ENCODE measurements around the gene SLC43A3.
A peak's percentile ranks its signal among the peaks of the same experiment; 100 is the strongest.

Gene SLC43A3

DNA sequence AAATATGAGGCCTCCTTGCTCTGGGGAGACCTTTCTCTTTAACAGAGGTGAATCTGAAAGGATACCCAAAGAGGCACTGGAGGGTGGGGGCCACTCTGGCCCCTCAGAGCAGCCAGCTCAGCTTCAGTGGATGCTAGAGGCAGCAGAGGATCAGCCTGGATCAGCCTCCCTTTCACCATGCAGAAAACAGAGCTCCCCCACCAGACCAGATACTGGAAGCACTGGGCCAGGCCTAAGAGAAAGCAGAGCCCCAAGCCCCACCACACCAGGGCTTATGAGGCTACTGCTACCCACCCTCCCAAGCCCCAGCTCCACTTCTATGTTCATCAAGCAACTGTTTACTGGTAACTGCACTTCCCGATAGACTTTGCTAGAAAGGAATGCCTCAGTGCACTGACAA, 4.0 kb upstream of the SLC43A3 start:
- DNase-seq = no peak

DNA sequence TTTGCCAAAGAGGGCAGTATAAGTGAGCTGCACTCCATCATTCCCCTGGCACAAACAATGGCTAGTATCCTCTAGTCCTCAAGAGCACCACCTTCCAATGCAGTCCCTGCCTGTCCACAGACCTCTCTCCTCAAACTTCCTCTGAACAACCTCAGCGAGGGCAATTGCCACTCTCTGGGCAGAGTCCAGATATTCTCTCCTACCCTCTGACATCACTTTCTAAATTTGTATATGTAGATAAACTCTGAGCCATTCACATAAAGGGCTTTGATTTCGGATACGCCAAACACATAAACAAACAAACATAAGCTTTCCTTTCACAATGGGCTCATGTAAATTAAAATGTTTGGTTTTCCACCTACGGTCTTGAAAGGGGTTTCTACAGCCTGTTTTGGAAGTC, 3.0 kb upstream of the SLC43A3 start:
- no peak for DNase-seq

DNA sequence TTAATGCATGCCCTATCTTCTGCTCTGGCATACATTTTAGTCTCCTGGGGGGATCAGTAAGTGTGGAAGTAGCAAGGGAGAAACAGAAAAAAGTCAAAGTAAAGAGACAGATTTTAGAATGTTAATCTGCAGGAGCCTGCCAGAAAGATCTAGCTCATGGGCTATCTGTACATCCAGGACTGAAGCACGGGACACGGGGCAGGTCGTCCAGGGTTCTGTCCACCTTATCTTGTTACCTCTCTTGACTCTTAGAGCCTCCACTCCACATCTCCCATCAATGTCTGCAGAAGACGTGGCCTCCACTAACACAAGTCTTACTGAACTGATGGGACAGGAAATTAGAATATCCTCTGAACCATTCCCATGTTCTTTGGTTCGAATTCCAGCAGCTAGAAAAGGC, 1.7 kb upstream of the SLC43A3 start:
- DNase-seq = no peak

DNA sequence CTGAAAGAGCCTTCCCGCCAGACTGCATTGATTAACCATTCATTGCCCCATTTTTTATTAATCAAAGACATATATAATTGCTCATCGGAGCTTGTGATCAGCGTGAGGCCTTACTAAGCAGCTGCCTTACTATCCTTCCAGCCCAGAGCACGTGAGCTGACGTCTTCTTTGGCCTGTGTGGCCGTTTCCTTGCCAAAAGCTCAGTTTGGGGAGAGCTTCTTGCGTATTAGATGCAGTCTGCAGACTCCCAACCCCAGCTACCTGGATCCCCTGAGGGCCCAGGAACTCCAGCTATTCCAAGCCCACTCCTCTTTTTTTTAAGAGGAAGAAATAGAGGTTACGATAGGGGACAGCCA, 784 bp upstream of the SLC43A3 start:
- DNase-seq = peak in 23 of 51 donors; percentile 2 to 62 (median 29)

DNA sequence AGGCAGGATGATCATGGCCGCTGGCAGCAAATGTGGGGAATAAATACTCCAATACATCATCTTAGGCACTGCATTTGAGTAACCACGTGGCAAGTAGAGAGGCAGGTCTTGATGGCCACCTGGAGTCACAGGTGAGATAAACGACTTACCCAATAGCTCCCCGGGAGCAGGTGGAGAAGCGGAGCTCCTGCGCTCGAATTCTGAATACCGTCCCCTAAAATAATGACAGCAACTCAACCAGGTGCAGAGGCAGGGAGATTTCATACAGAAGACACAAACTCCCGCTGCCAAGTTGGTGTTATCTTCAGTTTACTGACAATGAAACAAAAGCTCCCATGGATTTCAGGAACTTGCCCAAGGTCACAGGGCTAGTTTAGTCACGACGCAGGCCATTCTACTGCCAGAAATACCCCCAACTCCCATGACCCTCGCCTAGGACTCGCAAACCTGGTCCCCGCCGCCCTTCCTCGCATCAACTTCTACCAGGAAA, 437 bp downstream of the SLC43A3 start:
- DNase-seq = no peak

DNA sequence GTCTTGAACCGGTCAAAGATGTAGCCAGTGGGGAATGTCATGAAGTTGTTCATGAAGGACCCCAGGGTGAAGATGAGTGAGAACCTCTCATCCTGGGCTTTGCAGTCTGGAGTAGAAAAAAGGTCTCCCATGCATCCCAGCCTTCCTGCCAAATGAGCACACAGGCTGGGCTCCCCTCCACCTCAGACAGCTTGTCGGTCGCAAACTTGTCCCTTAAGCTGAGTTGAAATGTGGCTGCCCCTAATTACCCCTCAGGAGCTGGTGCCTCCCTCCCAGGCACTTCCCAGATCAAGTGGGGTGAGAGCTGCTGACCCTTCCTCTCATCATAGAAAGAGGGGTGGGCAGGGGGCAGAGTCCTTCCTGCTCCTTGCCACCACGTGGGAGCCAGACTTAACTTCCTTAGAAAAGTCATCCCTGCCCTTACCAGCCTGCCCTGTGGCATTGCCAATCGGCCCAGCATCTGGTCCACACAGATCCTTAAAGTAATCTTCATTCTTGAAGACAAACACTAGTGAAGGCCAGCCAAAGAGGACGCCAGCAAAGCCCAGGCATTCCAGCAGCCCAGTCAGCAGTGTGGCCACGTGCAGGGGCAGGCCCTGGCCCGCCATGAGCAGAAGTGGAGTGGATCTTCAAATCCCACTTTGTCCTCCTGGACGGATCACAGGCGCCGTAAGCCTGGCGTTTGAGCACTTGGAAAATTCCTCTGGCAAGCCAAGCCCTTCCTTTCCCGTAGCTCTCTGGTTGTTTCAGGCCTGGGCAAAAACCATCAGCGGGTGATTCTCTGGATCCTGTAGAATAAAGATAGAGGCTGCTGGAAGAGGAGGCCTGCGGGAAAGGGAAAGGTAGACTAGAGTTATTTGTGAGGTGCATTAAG, 1.1 kb downstream of the SLC43A3 start:
- peak in 20 of 51 donors; percentile 3 to 58 (median 18) for DNase-seq

DNA sequence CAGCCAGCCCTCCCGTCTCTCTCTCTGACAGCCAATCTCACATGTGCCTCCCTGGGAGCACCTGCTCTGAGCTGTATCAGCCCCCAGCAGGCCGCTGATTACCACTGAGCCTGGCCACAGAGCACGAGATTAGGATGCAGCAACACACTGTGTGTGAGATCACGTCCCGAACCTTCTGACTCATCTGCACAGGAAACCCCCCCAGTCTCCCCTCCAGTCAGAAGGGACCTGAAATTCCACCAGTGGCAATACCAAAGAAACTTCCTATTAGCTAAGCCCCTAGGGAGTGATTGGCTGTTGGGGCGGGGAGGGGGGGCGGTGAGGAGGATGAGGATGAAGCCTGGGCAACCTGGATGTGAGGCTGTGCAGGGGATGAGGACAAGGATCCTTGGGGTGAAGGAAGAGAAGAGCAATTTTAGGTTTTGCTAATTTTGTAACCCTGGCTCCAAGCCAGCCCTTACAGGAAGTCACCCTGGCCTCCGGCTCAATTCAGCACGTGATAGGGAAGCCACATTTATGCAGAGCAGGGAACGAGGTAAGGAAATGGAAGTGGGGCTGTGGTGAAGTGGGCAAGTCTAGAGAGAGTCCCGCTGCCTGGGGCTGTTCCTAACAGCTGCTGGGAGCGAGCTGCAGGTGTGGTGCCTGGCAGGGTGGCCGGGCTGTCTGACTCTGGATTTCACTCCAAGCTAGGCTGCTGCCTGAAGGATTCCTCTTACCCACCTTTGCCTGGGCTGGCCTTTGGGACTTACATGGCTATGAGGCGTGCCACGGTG, 1.9 kb downstream of the SLC43A3 start:
- peak in 10 of 51 donors; percentile 6 to 29 (median 12) for DNase-seq

DNA sequence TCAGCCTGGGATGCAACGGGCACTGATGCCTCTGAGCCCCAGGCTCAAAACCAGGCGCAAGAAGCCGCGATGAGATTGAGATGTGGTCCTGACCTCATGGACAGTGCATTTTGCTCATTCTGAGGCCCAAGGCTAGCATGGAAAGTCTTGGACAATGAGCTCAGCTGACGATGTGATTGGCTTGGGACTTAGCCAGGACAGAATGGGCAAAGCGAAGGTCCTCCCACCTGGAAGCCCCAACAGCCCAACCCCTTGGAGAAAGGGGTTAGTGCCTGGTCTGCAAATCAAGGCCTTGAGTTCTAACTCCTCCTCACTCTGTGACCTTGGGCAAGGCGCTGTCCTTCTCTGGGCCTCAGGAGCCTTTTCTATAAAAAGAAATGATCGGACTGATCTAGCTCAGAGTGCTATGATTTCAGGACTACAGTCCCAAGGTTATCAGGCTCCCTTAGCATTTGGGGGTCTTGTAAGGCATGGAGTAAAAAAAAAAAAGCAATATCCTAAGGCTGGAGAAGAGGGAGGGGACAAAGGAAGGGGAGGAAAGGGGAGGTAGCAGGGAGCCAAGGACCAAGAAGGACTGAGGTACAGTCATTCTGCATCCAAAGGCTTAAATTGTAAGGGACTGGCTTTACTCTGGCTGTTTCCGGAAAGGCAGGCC, 2.7 kb downstream of the SLC43A3 start:
- DNase-seq = no peak

DNA sequence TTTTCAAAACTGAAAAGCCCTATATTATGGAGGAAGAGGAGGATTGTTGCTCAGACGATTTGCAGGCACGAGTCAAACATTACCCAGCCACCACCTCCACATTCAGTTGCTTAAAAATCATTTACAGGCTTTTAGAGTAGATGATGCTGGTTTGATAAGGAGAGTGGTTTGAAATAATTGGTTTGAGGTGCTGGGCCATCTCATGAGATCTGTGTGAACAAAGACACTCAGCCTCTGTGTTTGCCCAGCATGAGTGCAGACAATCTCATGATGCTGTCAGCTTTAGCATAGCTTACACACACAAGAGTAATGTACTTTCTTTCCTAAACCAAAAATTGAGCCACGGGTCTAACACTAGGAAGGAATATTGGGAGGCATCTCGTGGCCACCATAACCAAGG, 4.3 kb downstream of the SLC43A3 start:
- no peak for DNase-seq

DNA sequence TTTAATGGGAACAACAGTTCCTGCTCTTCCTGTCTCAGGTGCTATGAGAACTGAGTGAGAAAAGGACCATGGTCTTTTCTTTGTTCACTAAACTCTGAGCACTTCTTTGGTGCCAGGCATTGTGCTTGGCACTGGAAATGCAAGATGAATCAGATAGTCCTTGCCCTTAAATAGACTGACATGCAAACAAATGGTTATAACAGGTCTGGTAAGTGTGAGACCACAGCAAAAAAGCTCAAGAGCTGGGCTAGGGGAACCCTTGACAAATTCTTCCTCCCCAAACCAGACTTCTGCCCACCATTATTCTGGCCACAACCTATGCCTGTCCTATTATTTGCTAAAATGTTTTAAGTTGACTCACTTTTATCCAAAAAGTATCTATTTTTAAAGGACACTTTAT, 5.1 kb downstream of the SLC43A3 start:
- DNase-seq = no peak

DNA sequence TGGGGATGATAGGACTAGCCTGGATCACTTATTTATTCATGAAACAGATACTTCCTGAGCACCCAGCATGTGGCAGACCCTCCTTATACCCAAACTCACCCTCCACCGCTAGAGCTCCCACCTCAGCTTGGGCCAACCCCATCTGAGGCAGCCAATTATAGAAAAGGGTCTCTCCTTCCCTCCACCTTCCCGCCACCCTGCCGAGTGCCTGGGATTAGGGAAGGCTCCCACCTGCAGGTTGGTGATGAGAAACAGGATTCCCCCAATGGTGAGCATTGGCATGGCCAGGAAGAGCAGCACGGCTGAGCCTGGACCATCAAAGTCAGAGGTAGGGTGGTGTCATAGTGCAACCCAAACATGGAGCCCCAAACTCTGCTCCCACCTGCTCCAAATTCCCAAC, 5.9 kb downstream of the SLC43A3 start:
- DNase-seq = no peak

DNA sequence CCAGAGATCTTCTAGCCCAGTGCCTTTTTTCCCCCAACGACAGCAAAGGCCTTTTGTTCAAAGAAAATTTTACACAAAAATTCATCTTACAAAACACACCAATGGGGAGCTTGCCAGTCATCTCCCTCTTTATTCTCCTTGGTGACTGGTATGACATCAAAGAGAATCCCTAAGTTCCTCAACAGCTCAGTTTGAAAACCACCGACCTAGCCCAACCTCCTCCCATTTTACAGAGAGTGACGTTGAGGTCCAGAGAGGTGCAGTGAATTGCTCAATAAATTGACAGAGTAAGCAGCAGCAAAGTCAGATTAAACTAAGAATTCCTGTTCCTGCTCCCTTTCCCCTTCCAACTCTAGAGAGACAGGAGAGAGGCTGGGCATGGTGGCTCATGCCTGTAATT, 7.8 kb downstream of the SLC43A3 start:
- no peak for DNase-seq

DNA sequence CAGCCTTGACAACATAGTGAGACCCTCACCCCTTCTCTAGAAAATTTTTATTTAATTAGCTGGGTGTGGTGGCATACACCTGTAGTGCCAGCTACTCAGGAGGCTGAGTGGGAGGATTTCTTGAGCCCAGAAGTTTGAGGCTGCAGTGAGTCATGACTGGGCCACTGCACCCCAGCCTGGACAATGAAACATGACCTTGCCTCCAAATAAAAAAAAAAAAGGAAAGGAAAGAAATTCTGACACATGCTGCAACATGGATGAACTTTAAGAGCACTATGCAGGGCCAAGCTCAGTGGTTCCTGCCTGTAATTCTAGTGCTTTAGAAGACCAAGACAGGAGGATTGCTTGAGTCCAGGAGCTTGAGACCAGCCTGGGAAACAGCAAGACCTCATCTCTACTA, 8.8 kb downstream of the SLC43A3 start:
- no peak for DNase-seq

DNA sequence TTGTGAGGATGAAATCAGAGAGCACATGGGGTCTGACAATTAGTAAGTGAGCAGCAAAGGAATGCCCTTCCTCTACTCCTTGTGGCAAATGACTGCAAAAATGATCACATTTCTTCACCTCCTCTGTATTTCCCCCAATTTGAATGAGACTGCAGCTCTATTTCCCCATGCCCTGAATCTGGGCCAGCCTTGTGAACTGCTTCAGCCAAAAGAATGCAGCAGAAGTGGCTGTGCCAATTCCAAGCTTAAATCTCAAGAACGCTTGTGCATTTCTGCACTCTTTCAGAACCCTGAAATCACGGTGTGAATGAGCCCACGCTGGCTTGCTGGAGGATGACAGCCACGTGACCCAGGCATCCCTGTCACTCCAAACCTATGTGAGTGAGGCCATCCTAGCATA, 9.9 kb downstream of the SLC43A3 start:
- DNase-seq = no peak

DNA sequence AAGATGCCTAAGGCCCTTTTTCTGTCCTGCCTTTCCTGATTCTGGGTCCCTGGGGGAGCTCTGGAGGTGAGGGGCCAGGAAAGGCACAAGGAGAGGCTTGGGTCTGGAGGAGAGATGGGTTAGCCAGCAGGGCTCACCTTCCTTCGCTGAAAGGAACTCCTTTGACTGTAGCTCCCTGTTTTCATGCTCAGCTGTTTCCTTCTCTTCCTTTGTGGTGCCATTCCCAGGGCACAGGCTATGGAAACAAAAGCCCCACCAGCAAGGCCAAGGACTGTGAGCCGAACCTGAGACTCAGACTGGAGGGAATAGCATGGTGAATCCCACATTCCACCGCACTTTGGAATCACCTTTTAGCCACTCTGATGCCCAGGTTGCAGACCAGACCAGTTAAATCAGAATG, 10.5 kb downstream of the SLC43A3 start:
- DNase-seq = no peak

DNA sequence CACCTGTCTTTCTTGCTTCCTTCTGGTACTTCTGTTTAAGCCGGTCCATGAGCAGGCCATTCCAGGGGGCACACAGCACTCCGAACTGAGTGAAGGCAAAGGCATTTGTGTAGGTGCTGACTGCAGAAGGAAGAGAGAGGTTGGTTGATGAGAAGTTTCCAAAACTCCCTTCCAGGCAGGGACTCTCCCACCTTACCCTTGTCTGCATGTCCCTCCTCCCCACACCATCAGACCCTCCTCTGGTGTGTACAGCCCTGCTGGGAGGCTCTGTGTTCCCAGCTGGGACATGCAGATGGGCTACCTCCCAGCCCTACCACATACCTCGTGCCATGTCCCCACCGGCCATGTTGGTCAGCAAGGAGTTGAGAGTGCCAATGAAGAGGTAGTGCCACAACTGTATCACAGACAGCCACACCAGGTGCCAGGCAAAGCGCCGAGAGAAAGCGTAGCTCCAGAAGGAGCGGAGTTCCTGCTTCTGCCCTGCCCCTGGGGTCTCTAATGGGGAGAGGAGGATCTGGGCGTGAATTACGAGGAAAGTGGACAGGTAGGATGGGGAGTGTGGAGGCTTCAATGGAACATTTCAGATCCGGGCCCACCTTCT, 12.2 kb downstream of the SLC43A3 start:
- DNase-seq = no peak

DNA sequence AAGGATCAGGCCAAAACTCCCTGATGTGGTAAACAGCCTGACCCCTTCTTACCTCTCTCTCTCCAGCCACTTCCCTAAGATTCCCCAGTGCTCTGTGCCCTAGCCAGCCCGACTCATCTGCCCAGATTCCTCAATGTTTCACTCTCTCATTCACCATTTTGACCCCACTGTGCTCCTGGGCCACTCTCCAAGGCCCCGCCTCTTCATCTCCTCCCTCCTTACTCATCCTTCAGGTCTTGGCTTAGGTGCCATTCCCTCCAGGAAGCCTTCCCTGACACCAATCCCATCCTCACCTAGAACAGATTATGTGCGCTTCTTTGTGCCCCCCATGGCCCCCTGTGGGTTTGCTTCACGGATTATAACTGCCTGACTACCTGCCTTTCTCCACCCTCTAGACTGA, 13.2 kb downstream of the SLC43A3 start:
- no peak for DNase-seq

DNA sequence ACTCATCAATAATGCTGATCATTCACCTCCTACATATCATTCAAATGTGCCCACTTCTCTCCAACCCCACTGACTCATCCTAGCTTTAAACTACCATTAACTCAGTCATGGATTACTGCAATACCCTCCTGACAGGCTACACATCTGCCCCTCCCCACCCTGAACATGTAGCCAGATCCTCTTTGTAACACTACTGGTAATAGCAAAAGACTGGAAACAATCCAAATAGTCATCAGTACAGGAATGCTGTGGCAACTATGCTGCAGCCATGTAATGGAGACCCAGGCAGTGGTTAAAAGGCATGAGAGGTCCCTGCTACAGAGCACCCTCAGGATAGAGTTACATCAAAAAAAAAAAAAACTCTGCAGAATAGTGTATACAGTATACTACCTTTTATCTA, 16.6 kb downstream of the SLC43A3 start:
- DNase-seq = no peak

DNA sequence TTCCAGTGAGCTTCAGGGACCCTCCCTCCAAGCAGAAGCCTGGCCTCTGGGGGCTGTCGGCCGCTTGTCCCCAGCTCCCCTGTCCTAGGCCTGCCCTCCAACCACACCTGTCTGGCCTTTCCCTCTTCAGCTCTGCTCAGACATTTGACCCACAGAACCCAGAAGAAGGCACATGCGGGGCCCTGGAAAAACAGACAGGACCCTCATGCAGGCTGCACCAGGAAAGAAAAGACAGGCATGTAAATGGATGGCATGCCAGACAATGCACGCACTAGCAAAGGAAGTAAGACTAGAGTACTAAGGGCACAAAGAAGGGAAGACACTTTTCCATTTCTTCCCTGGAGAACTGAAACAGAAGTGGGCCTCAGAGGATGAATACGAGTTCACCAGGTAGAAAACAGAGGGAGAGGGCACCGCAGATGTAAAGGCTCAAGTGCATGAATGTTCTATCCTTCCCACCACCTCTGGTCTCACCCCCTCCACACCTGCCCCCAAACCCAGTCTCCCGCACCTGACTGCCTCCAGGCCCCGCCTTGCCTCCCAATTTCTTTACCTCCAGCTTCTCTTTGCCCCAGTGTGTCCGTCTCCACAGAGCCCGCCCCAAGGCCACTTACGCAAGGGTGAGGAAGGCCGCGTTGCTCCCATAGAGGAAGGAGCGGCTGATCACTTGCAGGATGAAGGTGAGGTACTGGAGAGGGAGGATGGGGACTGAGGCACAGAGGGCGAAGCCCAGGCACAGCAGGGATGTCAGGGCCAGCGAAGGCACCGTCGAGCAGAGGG, 17.4 kb downstream of the SLC43A3 start:
- DNase-seq = no peak

DNA sequence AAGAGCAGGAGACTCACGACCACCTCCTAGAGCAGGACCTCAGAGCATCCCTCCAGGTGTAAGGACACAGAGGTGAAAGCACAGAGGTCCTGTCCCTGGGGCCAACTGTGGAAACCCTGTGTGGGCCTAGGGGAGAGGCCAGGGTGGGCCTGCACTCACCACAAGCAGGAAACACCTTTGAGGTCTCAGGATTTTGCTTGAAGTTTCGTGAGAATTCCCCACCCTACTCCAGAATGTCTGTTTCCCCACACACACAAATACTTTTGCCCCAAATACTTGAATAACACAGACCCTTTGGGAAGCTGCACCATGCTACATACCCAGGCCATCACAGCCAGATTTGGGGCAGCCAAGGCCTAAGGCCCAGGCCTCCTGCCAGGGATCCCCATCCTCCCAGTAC, 18.1 kb downstream of the SLC43A3 start:
- DNase-seq = no peak

DNA sequence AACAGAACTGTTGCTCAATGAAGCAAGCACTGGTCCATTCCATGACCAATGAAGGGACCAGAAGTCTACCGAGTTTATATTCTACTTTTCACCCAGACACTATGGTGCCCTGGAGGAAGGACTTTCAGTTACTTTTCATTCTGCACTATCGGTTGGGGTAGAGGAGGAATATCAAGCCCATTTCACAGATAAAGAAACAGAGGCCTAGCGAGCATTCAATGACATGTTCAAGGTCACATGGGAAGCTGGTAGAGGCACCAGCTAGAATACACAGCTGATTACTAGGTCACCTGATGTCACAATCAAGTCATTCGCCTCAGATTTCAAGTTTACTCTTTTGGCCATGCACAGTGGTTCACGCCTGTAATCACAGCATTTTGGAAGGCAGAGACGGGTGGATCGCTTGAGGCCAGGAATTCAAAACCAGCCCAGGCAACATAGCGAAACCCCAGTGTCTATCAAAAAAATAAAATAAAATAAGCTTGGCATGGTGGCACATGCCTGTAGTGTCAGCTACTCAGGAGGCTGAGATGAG, 18.9 kb downstream of the SLC43A3 start:
- DNase-seq = no peak

All from hypothalamus (tissue), 51 donors.